T47D (cell line): ENCODE results near the gene JOSD2.

Experiments used
- DNase-seq, 2 experiments: peaks; one replicate each; pipeline versions ENCODE4 v3.0.0 to v3.0.0-alpha.2; 2011 to 2012; ENCODE audit warnings: low read depth in 1 of 2, low spot score in 1 of 2
- JUND ChIP-seq: IDR thresholded peaks from 2 replicates; pipeline ENCODE4 v1.6.1; 2012; ENCODE audit warnings: low read depth
- in situ Hi-C: cut with HindIII; loops from 2 replicates; pipeline ENCODE4 v1.10.0; 2016; ENCODE audit warnings: low sequenced_read_pairs, low pct_unique_long_range_greater_than_20kb

Gene JOSD2

GRCh38 chr19:50466706-50467039 lies 44.3 kb downstream of the JOSD2 start:
- in situ Hi-C loops: no loop called here
- no peak for TF ChIP-seq JUND
- no peak for DNase-seq

GRCh38 chr19:50465986-50466705 lies 44.8 kb downstream of the JOSD2 start:
- in situ Hi-C loops: no loop called here
- TF ChIP-seq JUND: no peak
- peak in 1 of 2 experiments; percentile 33 for DNase-seq

- in situ Hi-C loops: no loop called here
- no peak for TF ChIP-seq JUND
- no peak for DNase-seq
These were observed 46.0 kb downstream of the JOSD2 start for GRCh38 chr19:50465000-50465399.

- DNase-seq: no peak
- in situ Hi-C loops: no loop called here
- no peak for TF ChIP-seq JUND
These were observed 46.6 kb downstream of the JOSD2 start for GRCh38 chr19:50464348-50464747.

DNA sequence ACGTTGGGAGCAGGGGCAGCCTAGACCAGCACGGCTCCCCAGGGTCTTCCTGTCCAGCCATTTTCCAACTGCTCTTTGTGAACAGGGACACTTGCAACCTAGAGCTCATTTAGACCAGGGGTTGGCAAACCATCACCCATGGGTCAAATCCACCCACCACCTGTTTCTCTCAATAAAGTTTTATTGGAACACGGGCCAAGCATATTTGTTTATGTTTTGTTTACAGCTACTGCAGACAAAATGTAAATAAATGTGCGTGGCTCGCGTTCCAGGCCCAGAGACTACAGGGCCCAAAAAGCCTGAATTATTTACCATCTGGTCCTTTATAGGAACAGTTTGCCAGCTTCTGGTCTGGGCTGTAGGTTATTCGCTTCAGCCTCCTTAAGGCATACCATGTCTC lies 48.0 kb downstream of the JOSD2 start:
- no peak for DNase-seq
- TF ChIP-seq JUND: no peak
- in situ Hi-C loops: no loop called here

DNA sequence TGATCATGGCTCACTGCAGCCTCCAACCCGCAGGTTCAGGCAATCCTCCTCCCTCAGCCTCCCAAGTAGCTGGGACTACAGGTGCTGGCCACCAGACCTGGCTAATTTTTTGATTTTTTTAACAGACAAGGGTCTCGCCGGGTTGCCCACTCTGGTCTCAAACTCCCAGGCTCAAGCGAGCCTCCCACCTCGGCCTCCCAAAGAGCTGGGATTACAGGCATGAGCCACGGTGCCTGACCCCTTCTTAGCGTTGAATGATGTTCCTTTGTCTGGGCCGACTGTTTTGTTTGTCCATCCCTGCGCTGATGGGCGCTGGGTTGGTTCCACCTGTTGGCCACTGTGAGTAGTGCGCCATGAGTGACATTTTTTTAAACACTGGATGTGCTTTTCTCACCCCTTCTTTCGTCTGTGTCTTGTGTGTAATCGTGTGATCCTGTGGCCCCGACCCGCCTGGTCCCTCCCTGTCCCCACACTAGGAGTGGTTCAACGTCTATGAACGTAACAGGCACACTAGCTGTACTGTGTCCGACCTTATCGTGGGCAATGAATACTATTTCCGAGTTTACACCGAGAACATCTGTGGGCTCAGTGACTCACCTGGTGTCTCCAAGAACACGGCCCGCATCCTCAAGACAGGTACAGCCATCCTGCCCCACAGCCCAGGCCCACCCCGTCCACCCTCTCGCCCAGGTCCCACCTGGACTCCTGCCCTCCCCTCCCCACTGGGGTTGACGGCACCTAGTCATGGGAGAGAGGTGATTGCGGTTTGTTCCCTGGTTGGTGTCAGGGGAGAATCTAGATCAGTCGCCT lies 49.7 kb downstream of the JOSD2 start:
- DNase-seq: peak; percentile 76 to 91
- in situ Hi-C loops: no loop called here
- TF ChIP-seq JUND: no peak

DNA sequence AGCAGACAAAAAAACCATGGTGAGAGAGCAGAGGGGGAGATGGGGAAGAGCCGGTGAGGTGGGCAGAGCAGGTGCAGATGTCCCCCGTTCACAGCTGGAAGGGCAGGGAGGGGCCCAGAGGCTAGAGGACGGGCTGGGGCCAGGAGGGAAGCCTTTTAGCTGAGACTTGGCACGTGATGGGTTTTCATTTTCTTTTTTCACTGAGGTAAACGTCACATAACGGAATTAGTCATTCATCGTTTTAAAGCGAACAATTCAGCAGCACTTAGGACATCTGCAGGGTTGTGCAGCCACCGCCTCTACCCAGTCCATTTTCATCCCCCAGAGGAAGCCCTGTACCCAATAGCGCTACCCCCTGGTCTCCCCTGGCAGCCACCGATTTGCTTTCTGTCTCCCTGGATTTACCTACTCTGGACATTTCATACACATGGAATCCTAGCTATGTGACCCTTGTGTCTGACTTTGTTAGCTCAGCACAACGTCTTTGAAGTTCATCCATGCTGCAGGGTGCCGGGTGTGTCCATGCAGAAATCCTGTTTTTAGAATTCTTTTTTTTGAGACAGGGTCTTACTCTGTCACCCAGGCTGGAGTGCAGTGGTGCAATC lies 50.7 kb downstream of the JOSD2 start:
- DNase-seq: peak; percentile 22 to 47
- no peak for TF ChIP-seq JUND

DNA sequence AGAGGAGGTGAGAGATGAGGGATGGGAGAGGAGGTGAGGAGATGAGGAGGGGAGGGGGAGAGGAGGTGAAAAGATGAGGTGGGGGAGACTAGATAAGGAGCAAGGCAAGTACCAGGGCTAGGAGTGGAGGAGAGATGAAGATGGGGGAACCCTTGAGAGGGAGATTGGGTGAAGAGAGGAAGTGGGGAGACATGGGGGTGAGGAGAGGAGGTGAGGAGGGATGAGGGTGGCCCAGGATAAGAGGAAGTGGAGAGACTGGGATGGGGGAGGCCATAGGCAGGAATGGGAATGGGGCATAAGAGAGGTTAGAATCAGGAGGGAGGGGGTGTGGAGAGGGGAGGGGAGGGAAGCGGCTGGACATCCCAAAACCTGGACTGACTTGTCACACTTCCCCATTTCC lies 51.4 kb downstream of the JOSD2 start:
- TF ChIP-seq JUND: no peak
- in situ Hi-C loops: no loop called here
- no peak for DNase-seq

More for the DNA sequence above, 50.7 kb downstream of the JOSD2 start:
- in situ Hi-C loops: no loop called here

DNA sequence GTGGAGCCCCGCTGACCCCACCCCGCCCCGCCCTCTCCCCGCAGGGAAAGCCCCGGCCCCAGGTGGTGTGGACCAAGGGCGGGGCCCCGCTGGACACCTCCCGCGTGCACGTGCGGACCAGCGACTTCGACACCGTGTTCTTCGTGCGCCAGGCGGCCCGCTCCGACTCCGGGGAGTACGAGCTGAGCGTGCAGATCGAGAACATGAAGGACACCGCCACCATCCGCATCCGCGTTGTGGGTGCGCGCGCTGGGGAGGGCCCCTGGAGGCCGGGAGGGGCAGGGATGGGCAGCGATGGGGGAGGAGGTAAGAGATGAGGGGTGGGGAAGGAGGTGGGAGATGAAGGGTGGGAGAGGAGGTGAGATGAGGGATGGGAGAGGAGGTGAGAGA lies 51.9 kb downstream of the JOSD2 start:
- no peak for TF ChIP-seq JUND
- DNase-seq: no peak
- in situ Hi-C loops: no loop called here

GRCh38 chr19:50458396-50459066 lies 52.5 kb downstream of the JOSD2 start:
- DNase-seq: no peak
- TF ChIP-seq JUND: no peak
- in situ Hi-C loops: no loop called here

GRCh38 chr19:50457300-50457699 lies 53.7 kb downstream of the JOSD2 start:
- TF ChIP-seq JUND: no peak
- no peak for DNase-seq
- in situ Hi-C loops: no loop called here
